Globus pallidus (tissue), 1 donor: ENCODE results near the gene MYO1D.
"Not testable (repeated sequence)": the region's sequence is repeated elsewhere in the genome, so short reads cannot be mapped to it uniquely, and the experiment has no call there.

Experiments
- DNase-seq: peaks from one replicate; pipeline ENCODE4 v3.0.0-alpha.2; 2015; ENCODE audit warnings: low spot score

Gene MYO1D

DNA sequence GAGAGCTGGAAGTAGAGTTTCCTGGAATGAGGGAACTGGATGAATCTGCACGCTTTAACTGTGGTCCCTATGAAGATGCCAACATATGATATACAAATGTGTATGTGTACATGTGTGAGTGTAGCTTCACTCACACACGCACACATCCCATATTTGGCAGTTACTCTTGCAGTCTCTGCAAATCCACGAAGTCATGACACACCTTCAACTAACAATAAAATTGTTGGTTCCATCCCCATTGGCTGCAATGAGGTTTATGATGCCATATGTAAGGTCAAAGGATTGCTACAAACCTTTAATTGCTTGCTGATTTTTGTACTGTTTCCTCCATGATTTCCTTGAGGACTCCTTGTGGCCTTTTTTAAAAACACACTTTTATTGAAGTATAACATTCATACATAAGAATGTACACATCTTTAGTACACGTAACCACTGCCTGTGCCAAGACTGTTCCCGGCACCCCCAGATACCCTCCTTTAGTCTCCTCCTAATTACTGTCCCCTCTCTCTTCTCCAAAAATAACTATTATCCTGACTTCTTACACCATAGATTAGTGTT is 22.0 kb downstream of the MYO1D start:
- no peak for DNase-seq

DNA sequence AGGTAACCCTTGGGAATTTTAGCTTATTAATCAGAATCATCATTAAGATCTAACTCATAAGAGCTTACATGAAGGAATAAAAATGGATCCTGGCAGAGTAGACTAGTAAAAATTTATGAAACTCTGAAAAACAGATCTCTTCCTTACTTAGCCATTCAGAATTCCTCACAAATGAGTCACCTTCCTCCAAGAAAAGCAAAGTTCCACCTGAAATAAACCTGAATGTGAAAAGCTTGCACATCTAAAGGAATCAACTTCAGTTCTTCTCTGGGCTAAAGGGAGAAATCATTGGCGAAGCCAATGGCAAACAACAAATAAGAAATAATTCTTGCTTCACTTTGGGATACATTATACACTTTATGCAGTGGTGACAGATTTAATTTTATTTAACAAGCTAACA is 22.7 kb downstream of the MYO1D start:
- DNase-seq: no peak

DNA sequence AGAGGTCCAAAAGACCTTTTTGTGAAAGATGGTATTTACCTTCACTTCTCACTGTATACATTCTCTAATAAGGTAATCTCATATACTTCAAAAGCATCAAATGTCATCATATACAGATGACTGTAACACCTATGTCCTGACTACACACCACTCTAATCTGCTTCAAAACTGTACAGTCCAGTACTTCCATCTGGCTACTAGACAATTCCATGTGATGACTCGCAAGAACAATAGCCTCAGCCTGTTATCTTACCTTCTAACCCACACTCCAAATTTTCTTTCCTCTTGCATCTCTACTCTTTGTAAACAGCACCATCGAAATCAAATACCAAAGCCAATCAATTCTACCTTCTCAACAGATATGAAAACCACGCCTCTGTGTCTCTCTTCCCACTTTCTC is 24.1 kb downstream of the MYO1D start:
- no peak for DNase-seq

DNA sequence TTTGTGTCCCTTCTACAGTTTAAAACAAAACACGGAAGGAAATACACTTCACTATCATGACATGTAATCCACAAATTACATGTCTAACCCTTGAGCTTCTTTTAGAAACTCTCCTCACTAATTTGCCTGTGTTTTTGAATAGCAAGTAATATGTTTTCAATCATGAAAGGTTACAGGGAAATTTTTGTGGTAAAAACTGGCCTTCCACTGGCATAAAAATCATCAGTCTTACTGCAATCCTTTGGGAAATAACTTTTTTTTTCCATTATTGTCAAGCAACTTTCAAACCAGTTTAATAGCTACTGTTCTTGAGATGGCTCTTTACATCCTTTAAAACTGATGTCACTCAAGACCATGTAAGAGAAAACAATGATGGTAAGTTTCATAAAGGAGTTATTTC is 27.0 kb downstream of the MYO1D start:
- DNase-seq: no peak

DNA sequence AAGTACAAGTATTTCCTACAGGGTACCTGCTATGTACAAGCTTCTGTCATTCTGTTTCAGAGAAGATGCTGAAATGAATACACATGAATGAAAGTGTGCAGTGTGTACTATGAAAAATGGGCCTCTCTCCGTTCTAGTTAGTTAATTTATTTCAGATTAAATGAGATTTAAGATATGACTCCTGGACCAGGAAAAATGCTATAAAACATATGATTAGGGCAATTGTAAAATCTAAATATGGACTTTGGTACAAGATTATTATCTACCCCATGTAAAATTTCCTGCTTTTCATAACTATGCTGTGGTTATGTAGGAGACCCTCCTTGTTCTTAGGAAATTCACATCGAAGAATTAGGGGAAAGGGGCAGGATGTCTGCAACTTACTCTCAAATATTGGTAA is 28.9 kb downstream of the MYO1D start:
- DNase-seq: no peak

DNA sequence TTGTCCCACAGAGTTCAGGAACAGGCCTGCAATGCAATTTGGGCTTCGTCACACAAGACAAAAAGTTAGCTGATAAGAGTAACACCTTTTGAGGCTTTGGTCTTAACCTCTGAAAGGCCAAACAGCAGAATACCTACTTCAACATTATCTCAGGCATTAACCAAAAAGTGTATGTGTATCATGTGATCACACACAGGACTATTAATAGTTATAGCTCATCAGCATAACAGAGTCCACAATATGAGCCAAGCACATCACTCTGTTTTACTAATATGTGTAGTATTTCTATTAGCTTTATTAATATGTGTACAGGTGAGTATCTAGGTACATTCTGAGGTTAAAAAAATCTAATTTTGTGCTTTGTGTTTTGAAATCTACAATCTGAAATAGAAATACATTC is 30.8 kb downstream of the MYO1D start:
- DNase-seq: no peak

DNA sequence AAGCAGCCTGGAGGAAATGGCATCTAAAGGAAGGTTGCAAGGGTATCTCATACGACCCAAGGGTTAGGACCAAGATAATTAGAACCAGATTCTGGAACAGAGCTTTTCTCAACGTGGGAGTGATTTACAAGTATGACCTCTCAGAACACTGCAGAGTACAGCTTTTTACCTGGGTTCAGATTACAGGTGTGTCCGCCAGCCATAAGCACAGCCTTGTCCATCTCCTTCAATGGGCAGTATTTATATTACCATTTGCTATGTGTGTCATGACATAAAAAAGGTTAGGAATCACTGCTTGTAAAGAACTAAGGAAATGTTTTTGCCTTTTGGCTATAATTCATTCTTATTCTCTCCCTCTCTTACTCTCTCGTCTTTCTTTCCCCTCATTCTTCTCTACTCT is 36.7 kb downstream of the MYO1D start:
- DNase-seq: no peak

DNA sequence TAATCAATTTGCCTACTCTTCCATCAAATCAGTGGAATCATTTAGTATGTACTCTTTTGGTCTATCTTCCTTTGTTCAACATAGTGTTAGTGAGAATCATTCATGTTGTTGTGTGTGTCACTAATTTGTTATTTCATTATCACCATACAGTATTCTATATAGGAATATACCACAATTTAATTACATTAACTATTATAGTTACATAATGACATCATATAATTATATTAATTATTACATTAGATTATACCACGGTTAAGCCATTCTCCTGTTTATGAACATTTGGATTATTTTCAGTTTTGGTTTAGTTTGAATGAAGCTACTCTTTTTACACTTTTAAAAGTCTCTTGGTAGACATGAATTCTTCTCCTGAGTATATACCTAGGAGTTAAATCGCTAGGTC is 40.4 kb downstream of the MYO1D start:
- DNase-seq: no peak

DNA sequence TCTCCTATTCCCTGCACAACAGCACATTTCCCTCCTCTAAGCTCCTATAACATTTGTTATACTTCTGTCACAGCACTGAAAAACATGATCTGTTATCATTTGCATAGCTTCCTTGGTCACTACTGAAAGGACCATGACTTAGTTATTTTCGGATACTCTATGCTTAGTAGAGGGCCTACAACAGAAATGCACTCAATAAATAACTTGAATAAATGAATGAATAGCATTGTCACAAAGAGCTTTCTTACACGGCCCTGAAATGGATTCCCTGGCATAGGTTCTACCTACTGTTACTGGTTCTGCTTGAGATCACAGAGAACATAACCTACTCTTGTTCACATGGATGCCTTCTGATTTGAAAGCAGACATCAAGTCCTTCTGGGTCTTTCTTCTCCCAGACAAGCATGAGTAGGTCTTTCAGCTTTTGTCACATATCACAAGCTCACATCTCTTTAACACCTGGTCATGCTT is 41.6 kb downstream of the MYO1D start:
- DNase-seq: no peak

DNA sequence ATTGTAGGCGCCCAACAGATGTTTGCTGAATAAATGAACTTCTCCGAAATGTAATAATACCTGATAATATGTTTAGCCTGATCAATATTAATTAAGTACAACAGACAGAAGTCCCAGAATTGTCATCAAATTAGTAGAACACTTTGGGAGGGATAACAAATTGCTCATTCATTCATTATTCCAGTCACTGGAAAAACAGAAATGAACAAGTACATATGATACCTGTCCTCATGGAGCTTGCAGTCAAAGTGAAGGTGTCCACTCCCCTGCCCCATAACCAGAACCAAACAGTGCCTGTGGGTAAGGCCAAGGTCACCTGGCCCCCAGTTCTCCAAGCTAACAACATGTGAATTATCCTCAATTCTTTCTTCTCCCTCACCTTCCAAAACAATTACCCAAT is 42.8 kb downstream of the MYO1D start:
- DNase-seq: no peak

DNA sequence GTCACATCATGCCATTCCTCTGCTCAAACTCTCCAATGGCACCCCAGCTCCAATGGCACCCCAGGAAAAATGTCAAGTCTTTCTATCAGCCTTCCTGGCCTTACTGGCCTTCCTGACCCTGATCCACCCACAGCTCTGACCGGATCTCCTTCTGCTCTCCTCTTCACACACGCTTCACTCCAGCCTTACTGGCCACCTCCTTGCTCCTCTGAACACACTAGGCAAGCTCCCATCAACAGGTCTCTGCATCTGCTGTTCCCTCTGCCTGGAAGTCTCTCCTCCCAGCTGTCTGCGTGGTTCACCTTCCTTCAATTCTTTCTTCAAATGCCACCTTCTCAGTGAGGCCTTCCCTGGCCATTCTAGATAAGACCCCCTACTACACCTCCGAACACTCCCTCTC is 43.4 kb downstream of the MYO1D start:
- no peak for DNase-seq

DNA sequence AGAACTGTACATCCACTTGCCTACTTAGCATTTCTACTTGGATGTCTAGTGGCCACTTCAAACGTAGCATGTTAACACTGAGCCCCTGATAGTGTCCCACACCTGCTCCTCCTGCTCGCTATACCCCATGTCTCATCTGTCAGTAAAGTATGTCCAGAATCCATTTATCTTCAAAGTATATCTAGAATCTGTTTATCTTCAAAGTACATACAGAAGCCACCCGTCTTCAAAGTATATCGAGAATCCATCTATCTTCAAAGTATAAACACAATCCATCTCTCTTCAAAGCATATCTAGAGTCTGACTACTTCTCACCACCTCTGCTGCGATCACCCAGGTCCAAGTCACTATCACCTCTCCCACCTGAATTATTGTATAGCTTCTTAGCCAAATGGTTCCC is 43.8 kb downstream of the MYO1D start:
- no peak for DNase-seq

DNA sequence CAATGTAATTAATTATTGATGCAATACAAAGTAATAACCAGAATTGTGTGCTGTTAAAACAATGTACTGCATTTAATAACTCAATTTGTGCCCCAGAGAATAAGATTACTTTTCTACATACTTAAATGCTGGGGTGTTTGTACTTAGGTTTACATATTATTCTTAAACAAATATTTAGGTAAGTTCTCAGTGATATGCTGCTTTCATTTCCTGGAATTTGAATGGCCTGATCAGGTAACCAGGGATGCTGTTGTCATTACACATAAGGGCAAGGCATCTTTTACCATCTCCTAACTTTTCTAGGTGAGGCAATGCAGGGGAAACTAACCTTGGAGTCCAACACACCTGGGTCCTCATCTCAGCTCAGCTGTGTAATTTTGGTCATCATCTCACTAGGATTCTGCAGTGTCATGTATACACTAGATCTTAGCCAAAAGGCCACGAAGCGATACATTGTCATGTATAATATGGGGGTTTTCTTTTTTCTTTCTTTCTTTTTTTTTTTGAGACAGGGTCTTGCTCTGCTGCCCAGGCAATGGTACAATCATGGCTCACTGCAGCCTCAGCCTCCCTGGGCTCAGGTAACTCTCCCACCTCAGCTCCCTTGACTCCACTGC is 45.2 kb downstream of the MYO1D start:
- DNase-seq: no peak

DNA sequence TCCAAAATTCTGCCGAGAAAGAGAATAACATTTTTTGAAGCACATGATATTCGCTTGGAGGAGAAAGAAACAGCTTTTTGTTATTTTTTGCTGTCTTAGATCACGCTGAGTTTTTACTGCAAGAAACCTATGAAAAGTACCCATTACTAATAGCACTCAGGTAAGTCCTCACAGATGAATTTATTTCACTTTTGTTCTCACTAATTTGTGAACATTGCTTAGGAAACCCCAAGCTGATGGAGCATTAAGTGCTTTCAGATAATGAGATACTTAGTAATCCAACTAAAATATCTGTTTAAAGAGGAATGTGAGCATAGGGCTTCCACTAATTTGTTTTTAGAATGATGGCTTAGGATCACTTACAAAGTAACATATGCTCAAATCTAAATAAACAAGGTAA is 45.7 kb downstream of the MYO1D start:
- no peak for DNase-seq

DNA sequence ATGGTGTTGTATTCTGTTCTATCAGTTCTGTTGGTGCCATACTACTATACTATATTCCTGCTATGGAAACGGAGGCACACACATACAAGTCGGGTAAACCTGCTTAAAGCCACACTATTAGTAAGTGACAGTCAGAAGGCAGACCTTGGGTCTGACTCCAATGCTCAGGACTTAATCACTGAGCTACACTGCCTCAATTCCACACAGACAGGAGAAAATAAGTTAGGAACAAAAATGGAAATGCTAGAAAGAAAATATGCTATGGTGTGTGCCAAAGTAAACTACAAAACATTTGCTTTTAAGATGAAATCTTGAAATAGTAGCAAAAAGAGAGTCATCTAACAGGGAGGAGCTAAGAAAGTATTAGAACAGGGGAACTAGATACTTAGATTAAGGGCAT is 48.1 kb downstream of the MYO1D start:
- no peak for DNase-seq

DNA sequence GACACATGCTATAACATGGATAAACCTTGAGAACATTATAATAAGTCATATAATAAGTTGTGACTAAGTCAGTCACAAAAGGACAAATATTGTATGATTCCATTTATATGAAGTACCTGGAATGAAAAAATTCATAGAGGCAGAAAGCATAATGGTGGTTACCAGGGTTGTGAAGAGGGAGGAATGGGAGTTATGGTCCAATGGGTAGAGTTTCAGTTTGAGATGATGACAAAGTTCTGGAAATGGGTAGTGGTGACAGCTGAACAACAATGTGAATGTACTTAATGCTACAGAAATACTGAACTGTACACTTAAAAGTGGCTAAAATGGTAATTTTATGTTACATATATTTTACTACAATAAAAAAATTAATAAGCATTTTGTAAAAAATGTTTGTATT is 49.7 kb downstream of the MYO1D start:
- DNase-seq: no peak

DNA sequence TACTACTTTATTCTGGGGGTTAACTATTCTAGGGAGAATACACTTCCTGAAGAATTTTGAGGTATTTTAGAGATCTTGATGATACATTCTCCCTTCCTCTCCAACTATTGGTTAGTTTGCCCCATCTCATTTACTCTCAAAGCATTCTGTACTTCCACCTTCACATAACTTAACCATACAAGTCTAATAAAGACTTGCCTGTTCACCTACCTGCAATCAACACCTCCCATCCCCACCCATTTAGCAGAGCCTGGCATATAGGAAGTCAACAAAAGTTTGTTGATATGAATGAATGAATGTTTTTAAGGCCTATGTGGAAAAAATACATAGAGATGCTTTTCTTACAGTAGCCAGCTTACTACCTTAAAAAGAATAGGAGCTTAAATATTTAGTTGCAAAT is 50.8 kb downstream of the MYO1D start:
- no peak for DNase-seq

DNA sequence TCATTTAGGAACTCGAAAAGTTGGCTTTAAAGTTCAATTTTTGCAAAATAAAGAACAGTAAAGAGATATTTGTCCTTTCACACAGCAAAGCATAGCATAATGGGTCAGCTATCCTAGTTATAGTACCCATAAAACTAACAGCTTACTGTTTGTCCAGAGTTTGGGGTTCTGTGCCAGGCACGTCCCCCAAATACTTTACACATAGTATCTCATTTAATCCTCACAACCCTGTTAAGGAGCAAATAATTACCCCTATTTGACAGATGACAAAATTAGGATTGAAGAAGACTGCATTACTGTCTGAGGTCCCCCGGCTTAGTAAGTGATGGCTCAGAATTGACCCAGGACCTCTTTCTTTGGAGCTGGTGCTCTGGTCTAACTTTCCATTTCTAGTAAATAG is 52.6 kb downstream of the MYO1D start:
- DNase-seq: no peak

DNA sequence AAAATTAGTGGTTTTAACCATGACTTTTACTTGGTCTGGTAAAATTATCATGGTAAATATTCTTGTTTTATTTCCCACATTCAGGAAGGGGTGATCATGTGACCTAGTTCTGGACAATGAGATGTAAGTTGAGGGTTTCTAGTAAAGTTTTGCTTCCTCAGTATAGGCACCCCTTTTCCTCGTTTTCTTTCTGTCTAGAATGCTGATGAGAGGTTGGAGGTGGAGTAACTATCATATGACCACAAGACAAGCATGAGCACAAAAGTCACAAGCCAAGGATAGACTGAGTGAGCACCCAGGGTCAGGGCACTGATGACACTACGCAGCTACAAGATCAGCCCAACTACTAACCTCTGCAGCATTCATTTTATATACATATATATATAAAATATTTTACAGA is 53.9 kb downstream of the MYO1D start:
- no peak for DNase-seq

DNA sequence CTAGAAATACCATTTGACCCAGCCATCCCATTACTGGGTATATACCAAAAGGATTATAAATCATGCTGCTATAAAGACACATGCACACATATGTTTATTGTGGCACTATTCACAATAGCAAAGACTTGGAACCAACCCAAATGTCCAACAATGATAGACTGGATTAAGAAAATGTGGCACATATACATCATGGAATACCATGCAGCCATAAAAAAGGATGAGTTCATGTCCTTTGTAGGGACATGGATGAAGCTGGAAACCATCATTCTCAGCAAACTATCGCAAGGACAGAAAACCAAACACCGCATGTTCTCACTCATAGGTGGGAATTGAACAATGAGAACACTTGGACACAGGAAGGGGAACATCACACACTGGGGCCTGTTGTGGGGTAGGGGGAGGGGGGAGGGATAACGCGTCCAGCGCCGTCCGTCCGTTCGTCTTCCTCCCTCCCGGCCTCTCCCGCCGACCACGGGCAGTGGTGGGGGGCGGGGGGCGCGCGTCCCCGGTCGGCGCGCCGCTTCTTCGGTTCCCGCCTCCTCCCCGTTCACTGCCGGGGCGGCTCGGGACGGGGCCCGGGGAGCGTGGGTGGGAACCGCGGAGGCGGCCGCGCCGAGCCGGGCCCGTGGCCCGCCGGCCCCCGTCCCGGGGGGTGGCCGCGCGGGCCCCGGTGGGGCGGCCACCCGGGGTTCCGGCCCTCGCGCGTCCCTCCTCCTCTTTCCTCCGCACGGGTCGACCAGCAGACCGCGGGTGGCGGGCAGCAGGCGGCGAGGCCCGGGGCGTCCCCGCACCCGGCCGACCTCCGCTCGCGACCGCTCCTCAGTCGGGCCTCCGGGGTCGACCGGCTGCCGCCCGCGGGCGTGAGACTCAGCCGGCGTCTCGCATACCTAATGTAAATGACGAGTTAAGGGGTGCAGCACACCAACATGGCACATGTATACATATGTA is 54.7 kb downstream of the MYO1D start:
- not testable (repeated sequence) for DNase-seq

DNA sequence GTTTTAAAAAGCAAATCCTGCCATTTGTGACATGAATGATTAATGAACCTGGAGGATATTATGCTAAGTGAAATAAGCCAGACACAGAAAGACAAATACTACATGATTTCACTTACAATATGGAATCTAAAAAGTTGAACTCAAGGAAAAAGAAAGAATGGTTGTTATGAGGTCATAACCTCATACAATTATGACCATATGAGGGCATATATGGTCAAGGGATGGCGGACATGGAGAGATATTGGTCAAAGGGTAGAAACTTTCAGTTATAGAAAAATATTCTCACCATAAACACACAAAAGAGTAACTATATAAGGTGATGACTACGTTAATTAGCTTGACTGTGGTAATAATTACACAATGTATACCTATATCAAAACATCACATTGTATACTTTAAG is 56.5 kb downstream of the MYO1D start:
- no peak for DNase-seq

DNA sequence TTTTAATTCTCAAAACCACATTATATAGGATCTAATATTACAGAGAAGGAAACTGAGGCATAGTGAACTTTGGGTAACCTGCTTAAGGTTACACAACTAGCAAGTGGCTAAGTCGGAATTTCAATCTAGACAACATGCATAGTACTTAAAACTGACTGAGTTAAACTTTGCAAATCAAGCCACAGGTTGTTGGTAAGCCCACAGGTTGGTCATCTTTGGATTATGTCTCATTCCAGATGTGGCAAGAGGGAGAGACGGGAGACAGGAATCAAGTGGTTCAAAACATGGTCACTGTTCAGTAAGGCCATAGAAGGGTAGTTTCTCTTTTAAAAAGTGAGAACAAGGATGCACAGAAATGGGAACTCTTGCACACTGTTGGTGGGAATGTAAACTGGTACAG is 57.1 kb downstream of the MYO1D start:
- DNase-seq: no peak

DNA sequence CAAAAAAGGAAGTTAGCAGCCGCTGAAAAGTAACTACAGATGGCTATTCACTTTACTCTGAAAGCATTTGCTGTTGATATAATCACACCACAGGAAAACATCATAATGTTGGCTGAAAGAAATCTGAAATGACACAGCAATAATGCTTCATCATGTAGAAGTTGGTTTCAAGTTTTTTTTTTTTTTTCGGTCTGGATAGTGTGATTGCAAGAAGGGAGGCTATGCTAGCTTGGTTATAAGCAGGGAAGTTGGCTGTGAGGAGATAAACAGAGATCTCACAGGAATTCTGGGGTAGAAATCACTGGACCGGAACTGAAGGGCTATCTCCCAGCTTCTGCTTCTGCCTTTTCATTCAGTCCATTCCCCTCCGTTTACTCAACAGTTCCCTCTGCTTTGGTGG is 57.9 kb downstream of the MYO1D start:
- no peak for DNase-seq
